HCT116 (cell line): Measurements from ENCODE around the gene PTPRS. TPM values are rescaled to one million over a fixed set of nuclear protein-coding genes. Genes with fewer than 3 reads are reported as not detected.
A peak's percentile ranks its signal among the peaks of the same experiment; 100 is the strongest.

ENCODE experiments used
- ATAC-seq: fragments of 200-7000 bp; cut with Tn5 transposase; 2 replicates; pipeline ENCODE4 v1.9.1; 2020; ENCODE audit warnings: mild to moderate bottlenecking, moderate library complexity
- BruUV-seq: library from RNA; stranded (reverse); fragments of 400-500 nt; replicated peaks from 2 replicates; lab custom pipeline; 2021; lab: Mats Ljungman, UMichigan
- CTCF ChIA-PET: fragments of 300-600 bp; sonication (Branson Sonifier 250); formaldehyde crosslinking; loops from one replicate; lab custom pipeline; 2021; ENCODE audit warnings: antibody characterized with exemption; lab: Charles Lee
- POLR2A ChIA-PET: fragments of 300-600, 350-600 bp; sonication (Branson Sonifier 250); formaldehyde crosslinking; loops from one replicate; lab custom pipeline; 2021; ENCODE audit warnings: antibody characterized with exemption; lab: Charles Lee
- RAD21 ChIA-PET, 2 experiments: fragments of 300-600 bp; sonication (Branson Sonifier 250); formaldehyde crosslinking; loops; one replicate each; lab custom pipeline; 2023; ENCODE audit warnings: low total read pairs in 2 of 2; ENCODE audit not compliant: uncharacterized antibody in 2 of 2, unreplicated experiment in 2 of 2, low non-redundant PET in 1 of 2; lab: Charles Lee
- DNase-seq: peaks from one replicate; pipeline ENCODE4 v3.0.0-alpha.2; 2010; ENCODE audit warnings: low read depth, low spot score
- H2AFZ ChIP-seq: fragments of 200-600 bp; shearing (Covaris generic), sonication (generic); 2 replicates; pipeline ENCODE4 v1.6.1; 2017; ENCODE audit warnings: low read depth, mixed run types, mixed read lengths, antibody characterized with exemption, low read length; ENCODE audit not compliant: poor library complexity, severe bottlenecking
- H3K27ac ChIP-seq: 2 replicates; pipeline ENCODE4 v1.5.1; 2012; ENCODE audit warnings: low read depth, low read length
- H3K27me3 ChIP-seq: fragments of 200-600 bp; sonication (generic); 2 replicates; pipeline ENCODE4 v1.6.1; 2016; ENCODE audit warnings: mixed run types, low read length, mixed read lengths; ENCODE audit not compliant: insufficient read depth
- H3K36me3 ChIP-seq, 2 experiments: fragments of 200-500 bp in 1 of 2; fragments of 200-600 bp in 1 of 2; sonication (Bioruptor generic) in 1 of 2; sonication (generic) in 1 of 2; 2 replicates each; pipeline versions ENCODE4 v1.5.1 to v1.6.1; 2014 to 2016; ENCODE audit warnings: low read length in 2 of 2, inconsistent platforms in 1 of 2, mixed read lengths in 1 of 2, mixed run types in 1 of 2; ENCODE audit not compliant: insufficient read depth in 2 of 2, control insufficient read depth in 1 of 2
- H3K4me1 ChIP-seq, 2 experiments: fragments of 200-600 bp in 1 of 2; sonication (generic) in 1 of 2; 2 replicates each; pipeline versions ENCODE4 v1.5.1 to v1.6.1; 2012 to 2017; ENCODE audit warnings: low read length in 2 of 2, inconsistent platforms in 1 of 2, mild to moderate bottlenecking in 1 of 2, mixed read lengths in 1 of 2, mixed run types in 1 of 2, moderate library complexity in 1 of 2; ENCODE audit not compliant: insufficient read depth in 2 of 2, control insufficient read depth in 1 of 2
- H3K4me2 ChIP-seq: fragments of 200-600 bp; sonication (generic); 2 replicates; pipeline ENCODE4 v1.6.1; 2017; ENCODE audit warnings: mixed run types, low read length, mixed read lengths
- H3K4me3 ChIP-seq, 2 experiments: fragments of 200-600 bp in 1 of 2; sonication (generic) in 1 of 2; replicated peaks in 1 of 2; 2 replicates each; pipeline ENCODE4 v1.5.1; 2011 to 2016; ENCODE audit warnings: low read length in 2 of 2, control low read depth in 1 of 2, low read depth in 1 of 2, mild to moderate bottlenecking in 1 of 2, mixed read lengths in 1 of 2, mixed run types in 1 of 2
- H3K79me2 ChIP-seq: fragments of 200-600 bp; sonication (generic); 2 replicates; pipeline ENCODE4 v1.6.1; 2017; ENCODE audit warnings: mild to moderate bottlenecking, mixed run types, low read length, moderate library complexity, mixed read lengths; ENCODE audit not compliant: insufficient read depth
- H3K9ac ChIP-seq: fragments of 200-600 bp; sonication (generic); 2 replicates; pipeline ENCODE4 v1.6.1; 2016; ENCODE audit warnings: low read length, mixed read lengths
- H3K9me2 ChIP-seq: fragments of 200-600 bp; sonication (generic), shearing (Covaris generic); 2 replicates; pipeline ENCODE4 v1.6.1; 2017; ENCODE audit warnings: mixed run types, mild to moderate bottlenecking, moderate library complexity; ENCODE audit not compliant: insufficient read depth
- H3K9me3 ChIP-seq, 2 experiments: fragments of 200-500 bp in 1 of 2; fragments of 200-600 bp in 1 of 2; sonication (Bioruptor generic) in 1 of 2; sonication (generic) in 1 of 2; 2 replicates each; pipeline ENCODE4 v1.6.1; 2014 to 2017; ENCODE audit warnings: low read length in 2 of 2, mixed read lengths in 2 of 2, inconsistent platforms in 1 of 2, low read depth in 1 of 2, mild to moderate bottlenecking in 1 of 2, mixed run types in 1 of 2, moderate library complexity in 1 of 2; ENCODE audit not compliant: control insufficient read depth in 1 of 2, insufficient read depth in 1 of 2
- H4K20me1 ChIP-seq: fragments of 200-600 bp; sonication (generic), shearing (Covaris generic); 2 replicates; pipeline ENCODE4 v1.6.1; 2017; ENCODE audit warnings: mixed run types, mild to moderate bottlenecking, moderate library complexity; ENCODE audit not compliant: insufficient read depth
- EGR1 ChIP-seq: IDR thresholded peaks from 2 replicates; pipeline ENCODE4 v1.6.1; 2012; ENCODE audit warnings: low read depth
- ELF1 ChIP-seq: IDR thresholded peaks from 2 replicates; pipeline ENCODE4 v1.6.1; 2012; ENCODE audit warnings: low read depth, borderline replicate concordance
- EZH2 ChIP-seq: fragments of 200-600 bp; sonication (generic); IDR thresholded peaks from 2 replicates; pipeline ENCODE4 v1.6.1; 2017; ENCODE audit warnings: antibody characterized with exemption, mixed run types
- EZH2phosphoT487 ChIP-seq: fragments of 200-600 bp; IDR thresholded peaks from 2 replicates; pipeline ENCODE4 v1.6.1; 2018; ENCODE audit warnings: antibody characterized with exemption, borderline replicate concordance
- JUND ChIP-seq: IDR thresholded peaks from 2 replicates; pipeline ENCODE4 v1.6.1; 2012
- POLR2A ChIP-seq: IDR thresholded peaks from 2 replicates; pipeline ENCODE4 v1.7.0; 2011; ENCODE audit warnings: borderline replicate concordance; ENCODE audit not compliant: insufficient read depth, insufficient read length; ENCODE audit errors: extremely low read depth
- YY1 ChIP-seq: IDR thresholded peaks from 2 replicates; pipeline ENCODE4 v1.6.1; 2011; ENCODE audit warnings: low read length, low read depth, moderate library complexity, mild to moderate bottlenecking; ENCODE audit not compliant: insufficient replicate concordance; ENCODE audit errors: extremely low read depth
- ZFX ChIP-seq: fragments of 450-650 bp; IDR thresholded peaks from 2 replicates; pipeline ENCODE4 v1.6.1; 2017
- intact Hi-C: fragments of 100-400 bp; cut with micrococcal nuclease; formaldehyde crosslinking; loops from 2 replicates; pipeline ENCODE4 v1.10.0; 2022
- total RNA-seq: library from RNA; stranded (reverse); gene quantifications from one replicate; pipeline ENCODE4 v1.2.1, GENCODE V29; 2021; ENCODE audit not compliant: unreplicated experiment
- TF ChIP-seq, protein P1 (sequence below), 3 experiments: fragments of 200-600 bp in 1 of 3; sonication (generic) in 1 of 3; IDR thresholded peaks in 2 of 3; conservative IDR thresholded peaks in 1 of 3; 2 replicates each; pipeline ENCODE4 v1.5.1; 2012 to 2017; ENCODE audit warnings: low read depth in 2 of 3, low read length in 2 of 3, antibody characterized with exemption in 1 of 3, borderline replicate concordance in 1 of 3, control low read depth in 1 of 3, mild to moderate bottlenecking in 1 of 3, mixed read lengths in 1 of 3, mixed run types in 1 of 3, moderate library complexity in 1 of 3; ENCODE audit not compliant: insufficient read depth in 1 of 3
- TF ChIP-seq, protein P2 (sequence below): IDR thresholded peaks from 2 replicates; pipeline ENCODE4 v1.6.1; 2012; ENCODE audit warnings: low read depth
- TF ChIP-seq, protein P3 (sequence below): IDR thresholded peaks from 2 replicates; pipeline ENCODE4 v1.6.1; 2012

Gene PTPRS
- total RNA-seq, 1 experiment from 2014 or later: 123 TPM

DNA sequence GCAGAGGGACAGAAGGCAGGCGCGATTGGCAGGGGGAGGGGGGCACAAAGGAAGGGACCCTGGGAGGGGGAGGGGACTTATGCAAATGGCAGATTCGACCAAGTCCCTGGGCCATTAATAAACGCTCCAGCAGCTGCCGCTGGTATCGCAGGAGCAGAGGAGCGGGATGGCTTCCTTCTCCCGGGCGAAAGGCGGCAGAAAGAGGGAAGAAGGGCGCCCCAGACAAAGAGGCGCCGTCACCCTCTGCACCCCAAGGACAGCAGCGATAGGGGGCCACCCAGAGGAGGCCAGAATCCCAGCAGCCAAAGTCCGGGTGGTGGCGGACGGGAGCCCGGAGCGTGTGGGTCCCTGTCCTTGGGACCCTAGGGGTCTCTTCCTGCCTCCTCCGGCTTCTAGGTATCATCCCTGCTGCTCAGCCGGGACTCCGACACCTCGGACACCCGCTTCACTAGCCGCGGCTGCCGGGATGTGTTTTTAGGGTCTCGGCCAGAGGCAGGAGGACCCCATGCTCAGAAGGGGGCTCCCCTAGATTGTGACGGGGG lies 1.9 kb downstream of the PTPRS start:
- Histone ChIP-seq H3K4me3 (peak overlapping the region in 1 of 2 experiments; percentile 62; a peak in 1 of 4 replicates), H3K4me2 (peak overlapping the region; percentile 72; the same call in 1 of the 2 replicates), H4K20me1 (no peaks in the 10 kb centered on the region), H3K9me2 (no peaks in the 10 kb centered on the region), H3K9ac (peak overlapping the region; percentile 71; the same call in 1 of the 2 replicates), H3K27ac (no peak overlapping the region), H3K36me3 (no peaks in the 10 kb centered on the region), H3K27me3 (peaks cover 3% of the 10 kb centered on the region; the same call in 1 of the 2 replicates), H3K79me2 (peaks cover 20% of the 10 kb centered on the region; the same call in 1 of the 2 replicates), H2AFZ (no peak overlapping the region), H3K4me1 (peaks cover 0 to 8% of the 10 kb centered on the region in 2 experiments; a peak in 1 of 4 replicates), H3K9me3 (no peaks in the 10 kb centered on the region)
- ChIA-PET POLR2A (no interaction called here), RAD21 (no interaction called here), CTCF (no interaction called here)
- TF ChIP-seq JUND: no peak
- TF ChIP-seq ELF1: no peak
- no peak for TF ChIP-seq EZH2phosphoT487
- no peak for TF ChIP-seq ZFX
- TF ChIP-seq, protein P1, sequence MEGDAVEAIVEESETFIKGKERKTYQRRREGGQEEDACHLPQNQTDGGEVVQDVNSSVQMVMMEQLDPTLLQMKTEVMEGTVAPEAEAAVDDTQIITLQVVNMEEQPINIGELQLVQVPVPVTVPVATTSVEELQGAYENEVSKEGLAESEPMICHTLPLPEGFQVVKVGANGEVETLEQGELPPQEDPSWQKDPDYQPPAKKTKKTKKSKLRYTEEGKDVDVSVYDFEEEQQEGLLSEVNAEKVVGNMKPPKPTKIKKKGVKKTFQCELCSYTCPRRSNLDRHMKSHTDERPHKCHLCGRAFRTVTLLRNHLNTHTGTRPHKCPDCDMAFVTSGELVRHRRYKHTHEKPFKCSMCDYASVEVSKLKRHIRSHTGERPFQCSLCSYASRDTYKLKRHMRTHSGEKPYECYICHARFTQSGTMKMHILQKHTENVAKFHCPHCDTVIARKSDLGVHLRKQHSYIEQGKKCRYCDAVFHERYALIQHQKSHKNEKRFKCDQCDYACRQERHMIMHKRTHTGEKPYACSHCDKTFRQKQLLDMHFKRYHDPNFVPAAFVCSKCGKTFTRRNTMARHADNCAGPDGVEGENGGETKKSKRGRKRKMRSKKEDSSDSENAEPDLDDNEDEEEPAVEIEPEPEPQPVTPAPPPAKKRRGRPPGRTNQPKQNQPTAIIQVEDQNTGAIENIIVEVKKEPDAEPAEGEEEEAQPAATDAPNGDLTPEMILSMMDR (IDR thresholded peaks at IDR 0.05 in 2 of 3, conservative IDR thresholded peaks at IDR 0.05 in 1 of 3; ENCODE audit: borderline replicate concordance in 1 of 3, insufficient read depth in 1 of 3, low read depth in 2 of 3, low read length in 2 of 3): no peak
- TF ChIP-seq, protein P2, sequence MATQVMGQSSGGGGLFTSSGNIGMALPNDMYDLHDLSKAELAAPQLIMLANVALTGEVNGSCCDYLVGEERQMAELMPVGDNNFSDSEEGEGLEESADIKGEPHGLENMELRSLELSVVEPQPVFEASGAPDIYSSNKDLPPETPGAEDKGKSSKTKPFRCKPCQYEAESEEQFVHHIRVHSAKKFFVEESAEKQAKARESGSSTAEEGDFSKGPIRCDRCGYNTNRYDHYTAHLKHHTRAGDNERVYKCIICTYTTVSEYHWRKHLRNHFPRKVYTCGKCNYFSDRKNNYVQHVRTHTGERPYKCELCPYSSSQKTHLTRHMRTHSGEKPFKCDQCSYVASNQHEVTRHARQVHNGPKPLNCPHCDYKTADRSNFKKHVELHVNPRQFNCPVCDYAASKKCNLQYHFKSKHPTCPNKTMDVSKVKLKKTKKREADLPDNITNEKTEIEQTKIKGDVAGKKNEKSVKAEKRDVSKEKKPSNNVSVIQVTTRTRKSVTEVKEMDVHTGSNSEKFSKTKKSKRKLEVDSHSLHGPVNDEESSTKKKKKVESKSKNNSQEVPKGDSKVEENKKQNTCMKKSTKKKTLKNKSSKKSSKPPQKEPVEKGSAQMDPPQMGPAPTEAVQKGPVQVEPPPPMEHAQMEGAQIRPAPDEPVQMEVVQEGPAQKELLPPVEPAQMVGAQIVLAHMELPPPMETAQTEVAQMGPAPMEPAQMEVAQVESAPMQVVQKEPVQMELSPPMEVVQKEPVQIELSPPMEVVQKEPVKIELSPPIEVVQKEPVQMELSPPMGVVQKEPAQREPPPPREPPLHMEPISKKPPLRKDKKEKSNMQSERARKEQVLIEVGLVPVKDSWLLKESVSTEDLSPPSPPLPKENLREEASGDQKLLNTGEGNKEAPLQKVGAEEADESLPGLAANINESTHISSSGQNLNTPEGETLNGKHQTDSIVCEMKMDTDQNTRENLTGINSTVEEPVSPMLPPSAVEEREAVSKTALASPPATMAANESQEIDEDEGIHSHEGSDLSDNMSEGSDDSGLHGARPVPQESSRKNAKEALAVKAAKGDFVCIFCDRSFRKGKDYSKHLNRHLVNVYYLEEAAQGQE: no peak
- TF ChIP-seq POLR2A: no peak
- TF ChIP-seq EGR1: no peak
- TF ChIP-seq EZH2: no peak
- no peak for TF ChIP-seq YY1
- TF ChIP-seq, protein P3, sequence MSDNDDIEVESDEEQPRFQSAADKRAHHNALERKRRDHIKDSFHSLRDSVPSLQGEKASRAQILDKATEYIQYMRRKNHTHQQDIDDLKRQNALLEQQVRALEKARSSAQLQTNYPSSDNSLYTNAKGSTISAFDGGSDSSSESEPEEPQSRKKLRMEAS: no peak
- DNase-seq (no peak), ATAC-seq (no peak)
- BruUV-seq: no TSS peak
- intact Hi-C loops: no loop called here
